Transverse colon (tissue), 3 donors: ENCODE results near the gene TANK.
"Not testable (repeated sequence)": the region's sequence is repeated elsewhere in the genome, so short reads cannot be mapped to it uniquely, and the experiment has no call there.

Source experiments
- CTCF ChIP-seq, 5 experiments: fragments of 200-600 bp in 3 of 5; fragments of 450-650 bp in 2 of 5; sonication (generic) in 3 of 5; IDR thresholded peaks; 1 replicate in 2 of 5; 2 replicates in 3 of 5; pipeline ENCODE4 v1.5.1; 2016 to 2017; ENCODE audit warnings: antibody characterized with exemption in 5 of 5, inconsistent platforms in 3 of 5, mild to moderate bottlenecking in 2 of 5, moderate library complexity in 1 of 5
- POLR2A ChIP-seq: fragments of 450-650 bp; IDR thresholded peaks from one replicate; pipeline ENCODE4 v1.6.1; 2016; ENCODE audit warnings: antibody characterized with exemption, mild to moderate bottlenecking, moderate library complexity

- not testable (repeated sequence) for TF ChIP-seq CTCF (IDR thresholded peaks at IDR 0.05); POLR2A
Observed at GRCh38 chr2:161195602-161196001, 35.4 kb downstream of the TANK start.
